Right lobe of liver (tissue), 4 donors: Measurements from ENCODE around the gene ANO9.

ENCODE experiments used
- CTCF ChIP-seq, 4 donors: fragments of 200-600 bp in 3 of 4; fragments of 450-650 bp in 1 of 4; IDR thresholded peaks; one replicate each; pipeline versions ENCODE4 v1.5.1 to v1.8.0; 2016 to 2022; ENCODE audit warnings: antibody characterized with exemption in 4 of 4, mild to moderate bottlenecking in 2 of 4
- POLR2A ChIP-seq: fragments of 450-650 bp; IDR thresholded peaks from one replicate; pipeline ENCODE4 v1.6.1; 2017; ENCODE audit warnings: antibody characterized with exemption, mild to moderate bottlenecking
- donor health status: DM: no; HTN: no; CAD: no.
- donor health status: DM: no; HTN: no; CAD: no.
- donor health status: DM: no; HTN: yes; CAD: no.

GRCh38 chr11:370070-370941 is 71.5 kb downstream of the ANO9 start:
- TF ChIP-seq POLR2A (no peak), CTCF (IDR thresholded peaks at IDR 0.05) (no peak)
